GM12801 (cell line): ENCODE data around the gene PLCB1.

Source experiments
- CTCF ChIP-seq: IDR thresholded peaks from one replicate; pipeline ENCODE4 v1.5.1; 2011; ENCODE audit warnings: control low read depth; ENCODE audit not compliant: insufficient read length; ENCODE audit errors: extremely low read depth

PLCB1 gene

GRCh38 chr20:8569766-8570165 is 437.7 kb downstream of the PLCB1 start:
- no peak for TF ChIP-seq CTCF

- no peak for TF ChIP-seq CTCF
Observed at GRCh38 chr20:8571611-8572010, 439.5 kb downstream of the PLCB1 start.

- no peak for TF ChIP-seq CTCF
Observed at GRCh38 chr20:8573686-8574085, 441.6 kb downstream of the PLCB1 start.

GRCh38 chr20:8575114-8575513 is 443.0 kb downstream of the PLCB1 start:
- TF ChIP-seq CTCF, result no peak

GRCh38 chr20:8578161-8578865 is 446.2 kb downstream of the PLCB1 start:
- TF ChIP-seq CTCF, result no peak

- no peak for TF ChIP-seq CTCF
Observed at GRCh38 chr20:8579035-8579434, 447.0 kb downstream of the PLCB1 start.

GRCh38 chr20:8581446-8582183 is 449.5 kb downstream of the PLCB1 start:
- no peak for TF ChIP-seq CTCF
